ENCODE measurements around the gene PARP8.

PARP8 gene

GRCh38 chr5:50855001-50855400 lies 188.6 kb downstream of the PARP8 start:
- peak; percentile 65 for DNase-seq

- peak; percentile 77 for DNase-seq
Measured at GRCh38 chr5:50856401-50857119, 190.1 kb downstream of the PARP8 start.

- no peak for DNase-seq
Measured at GRCh38 chr5:50863534-50864170, 197.2 kb downstream of the PARP8 start.

DNA sequence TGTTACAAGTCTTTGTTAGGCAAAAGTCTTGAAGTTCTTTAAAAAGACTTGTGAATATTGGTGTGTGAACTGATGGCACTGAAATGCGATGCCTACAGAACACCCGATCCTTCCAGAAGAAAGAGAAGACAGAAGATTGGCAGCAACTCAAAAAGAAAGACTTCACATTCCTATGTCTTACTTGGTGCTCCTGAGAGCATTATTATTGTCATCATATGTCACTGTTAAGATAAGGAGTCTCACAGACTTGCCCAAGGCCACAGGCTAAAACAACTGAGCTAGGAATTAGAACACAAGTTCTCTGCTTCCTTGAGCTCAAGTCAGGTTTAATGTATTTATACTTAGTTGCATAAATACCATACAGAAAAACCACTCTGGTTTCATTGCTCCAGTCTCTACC lies 198.0 kb downstream of the PARP8 start:
- DNase-seq: no peak

DNA sequence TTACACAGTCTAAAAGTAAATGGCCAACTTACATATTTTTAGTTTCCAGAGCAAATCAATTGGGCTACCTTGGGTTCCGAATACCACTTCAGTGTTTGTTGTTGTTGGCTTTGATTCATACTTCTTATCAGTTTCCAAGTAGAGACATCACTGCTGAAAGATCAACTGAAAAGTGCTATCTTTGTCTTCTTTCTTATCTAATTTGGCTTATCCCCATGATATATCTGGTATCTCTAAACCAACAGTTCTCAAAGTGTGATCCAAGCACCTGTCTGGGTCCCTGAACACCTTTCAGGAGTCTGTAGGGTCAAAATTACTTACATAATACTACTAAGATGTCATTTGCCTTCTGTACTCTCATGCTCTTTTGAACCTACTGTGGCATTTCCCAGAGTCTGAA lies 200.0 kb downstream of the PARP8 start:
- DNase-seq: no peak

DNA sequence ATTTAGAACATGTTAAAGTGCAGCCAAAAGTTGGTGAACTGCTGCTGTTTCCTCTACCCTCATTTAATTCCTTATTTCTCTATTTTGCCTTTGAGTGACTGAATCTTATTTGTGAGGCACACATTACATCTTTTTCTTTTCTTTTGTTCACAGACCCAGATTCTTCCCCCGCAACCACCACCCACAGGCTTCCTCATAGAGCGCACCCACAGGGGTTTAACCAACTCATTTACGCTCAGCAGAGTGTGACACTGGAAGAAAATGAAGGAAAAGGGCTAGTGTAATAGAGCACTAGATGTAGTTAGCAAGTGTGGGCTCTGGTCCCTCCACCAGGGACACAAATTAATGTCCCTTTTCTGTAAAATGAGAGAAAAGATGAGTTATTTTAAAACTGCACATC lies 200.7 kb downstream of the PARP8 start:
- DNase-seq: no peak

- DNase-seq: peak; percentile 13
Measured at GRCh38 chr5:50873595-50874277, 207.3 kb downstream of the PARP8 start.

DNA sequence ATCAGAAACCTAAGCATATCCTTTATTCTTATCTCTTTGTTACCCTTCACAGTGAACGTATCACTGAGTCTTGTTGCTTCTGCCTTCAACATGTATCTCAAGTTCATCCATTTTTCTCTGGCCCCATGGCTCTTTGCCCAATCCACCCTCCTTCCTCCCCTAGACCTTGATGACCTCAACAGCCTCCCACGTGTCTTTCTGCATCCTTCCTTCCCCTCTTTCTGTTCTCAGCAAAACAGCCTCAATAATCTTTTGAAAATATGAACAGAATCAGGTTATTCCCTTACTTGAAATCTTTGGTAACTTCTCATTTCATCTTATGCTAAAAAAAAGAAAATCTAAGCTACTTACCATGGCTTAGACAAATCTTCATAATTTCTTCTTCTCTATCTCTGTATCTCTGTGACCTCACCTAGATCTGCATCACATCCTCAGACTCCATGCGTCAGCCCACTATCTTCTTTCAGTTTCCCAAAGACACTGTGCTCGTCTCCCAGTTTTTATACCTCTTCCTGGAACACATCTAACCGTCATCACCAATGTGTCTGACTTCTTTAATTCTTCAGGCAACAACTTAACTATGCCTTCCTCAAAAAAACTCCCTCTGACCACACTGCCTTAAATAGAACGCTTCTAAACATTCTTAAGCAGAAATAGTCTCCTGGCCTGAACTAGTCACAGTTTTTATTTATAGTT lies 208.0 kb downstream of the PARP8 start:
- DNase-seq: peak; percentile 92

- no peak for DNase-seq
Measured at GRCh38 chr5:50875002-50875344, 208.5 kb downstream of the PARP8 start.

DNA sequence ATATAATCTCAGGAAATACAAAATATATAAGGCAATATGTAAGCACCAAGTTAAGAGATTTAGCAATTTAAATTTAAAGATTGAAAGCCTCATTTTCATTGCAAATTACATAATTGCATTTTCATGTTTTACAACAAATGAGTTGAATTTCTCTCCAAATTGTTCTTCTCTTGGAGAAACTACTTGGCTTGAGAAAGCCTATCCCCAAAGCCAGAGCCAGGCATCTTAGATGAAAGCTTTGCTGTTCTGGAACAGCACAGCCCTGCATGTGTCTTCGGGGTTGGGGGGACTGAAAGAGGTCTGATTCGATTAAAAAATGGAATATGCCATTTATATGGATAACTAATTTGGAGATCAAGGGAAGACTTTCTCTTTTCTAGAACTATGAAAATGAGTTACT lies 212.0 kb downstream of the PARP8 start:
- DNase-seq: no peak

- no peak for DNase-seq
Measured at GRCh38 chr5:50881407-50881806, 215.0 kb downstream of the PARP8 start.

DNA sequence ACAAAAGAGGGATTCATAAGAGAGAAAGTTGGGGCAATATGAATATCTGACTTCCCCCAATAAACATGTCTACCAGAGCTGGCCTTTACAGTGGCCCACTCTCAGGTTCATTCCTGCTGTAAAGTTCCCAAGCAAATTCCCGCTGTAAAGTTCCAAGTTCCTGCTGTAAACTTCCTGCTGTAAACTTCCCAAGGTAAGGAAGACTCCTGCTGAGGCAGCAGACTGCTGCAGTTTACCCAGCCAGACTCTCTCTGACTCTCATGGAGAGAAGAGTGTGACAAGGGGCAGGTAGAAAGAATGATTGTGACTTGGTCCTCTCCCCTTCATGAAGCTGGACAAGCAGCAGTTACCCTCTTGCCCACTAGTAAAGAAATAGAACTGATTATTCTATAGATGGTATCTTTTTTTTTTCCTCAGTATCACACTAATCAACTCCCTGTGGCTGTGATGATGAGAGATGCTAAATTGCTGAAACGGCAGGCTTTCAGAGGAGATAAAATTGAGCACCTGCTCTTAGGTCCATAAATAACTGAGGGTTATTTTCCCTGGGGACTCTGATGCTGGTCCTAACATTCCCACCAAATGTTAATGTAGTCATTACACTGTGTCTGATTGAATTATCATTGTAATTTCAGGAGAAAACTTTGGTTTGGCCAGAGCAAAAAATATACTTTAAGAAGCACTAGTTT lies 220.4 kb downstream of the PARP8 start:
- no peak for DNase-seq

DNA sequence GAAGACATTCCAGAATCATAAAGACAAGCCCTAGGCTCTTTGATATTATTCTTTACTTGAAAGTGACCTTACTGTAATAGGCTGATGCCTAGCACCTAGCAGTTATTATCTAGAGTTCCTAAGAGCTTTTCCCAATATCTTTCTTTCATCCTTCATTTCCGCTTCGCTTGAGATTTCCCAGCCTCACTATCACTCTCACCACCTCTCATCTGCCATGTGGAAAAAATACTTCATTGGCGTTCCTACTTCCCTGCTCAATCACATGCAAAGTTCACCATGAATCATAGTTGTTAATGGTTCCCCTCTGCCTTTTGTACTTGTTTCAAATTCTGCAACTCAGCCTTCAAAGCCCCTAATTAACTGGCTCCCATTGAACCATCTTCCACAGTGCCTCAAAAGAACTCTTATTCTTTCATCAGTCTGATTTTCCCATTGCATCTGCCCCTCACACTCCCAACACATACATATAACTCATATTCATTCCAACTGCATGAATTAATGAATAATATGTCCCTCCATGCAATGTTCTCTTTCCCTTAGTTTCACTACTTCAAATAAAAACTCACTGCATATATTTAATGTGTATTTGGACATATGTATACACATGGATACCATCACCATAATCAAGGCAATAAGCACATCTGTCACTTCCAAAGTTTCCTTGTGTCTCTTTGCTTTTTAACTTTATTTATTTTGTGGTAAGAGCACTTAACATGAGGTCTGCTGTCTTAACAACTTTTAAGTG lies 221.6 kb downstream of the PARP8 start:
- peak; percentile 16 for DNase-seq

- DNase-seq: peak; percentile 32
Measured at GRCh38 chr5:50888751-50889150, 222.3 kb downstream of the PARP8 start.

GRCh38 chr5:50889790-50890189 lies 223.4 kb downstream of the PARP8 start:
- no peak for DNase-seq
